ENCODE results near the gene USP17L24. TPM values are rescaled to one million over a fixed set of nuclear protein-coding genes. Genes with fewer than 3 reads are reported as not detected.
"Not testable (repeated sequence)": the region's sequence is repeated elsewhere in the genome, so short reads cannot be mapped to it uniquely, and the experiment has no call there.

USP17L24 gene
- not detected in 2 replicates for polyA plus RNA-seq
- not detected in 2 replicates for polyA minus RNA-seq

- H3K4me2 ChIP-seq (ENCODE audit: low read length); H3K9ac ChIP-seq (ENCODE audit: low read length); H3K9me2 ChIP-seq (ENCODE audit: insufficient read depth, low read length); H3K36me3 ChIP-seq (ENCODE audit: insufficient read depth, low read length); H3K4me3 ChIP-seq (ENCODE audit: low read length); H3K9me3 ChIP-seq (ENCODE audit: low read length); H3K27me3 ChIP-seq (ENCODE audit: insufficient read depth, low read depth, low read length); H2AFZ ChIP-seq (ENCODE audit: low read depth, low read length); H4K20me1 ChIP-seq (ENCODE audit: insufficient read depth); H3F3A ChIP-seq (ENCODE audit: insufficient read depth, low read length, poor library complexity, severe bottlenecking); H3K79me2 ChIP-seq (replicated peaks; ENCODE audit: insufficient read depth, low read length); H3K27ac ChIP-seq (ENCODE audit: low read length): not testable (repeated sequence)
These were observed at the start of gene USP17L24 for GRCh38 chr4:9324865-9325264. Gene USP17L24 (plus strand): TSS chr4:9325165. CDS start chr4:9325165, 0 bp downstream.

- H3K9ac ChIP-seq (ENCODE audit: low read length); H3K36me3 ChIP-seq (ENCODE audit: insufficient read depth, low read length); H2AFZ ChIP-seq (ENCODE audit: low read depth, low read length); H3K79me2 ChIP-seq (replicated peaks; ENCODE audit: insufficient read depth, low read length); H3K27ac ChIP-seq (ENCODE audit: low read length); H3F3A ChIP-seq (ENCODE audit: insufficient read depth, low read length, poor library complexity, severe bottlenecking); H3K9me3 ChIP-seq (ENCODE audit: low read length); H4K20me1 ChIP-seq (ENCODE audit: insufficient read depth); H3K9me2 ChIP-seq (ENCODE audit: insufficient read depth, low read length); H3K4me2 ChIP-seq (ENCODE audit: low read length); H3K4me3 ChIP-seq (ENCODE audit: low read length); H3K27me3 ChIP-seq (ENCODE audit: insufficient read depth, low read depth, low read length): not testable (repeated sequence)
These were observed 774 bp upstream of the USP17L24 start for GRCh38 chr4:9324191-9324590.

GRCh38 chr4:9329611-9330010 is 4.6 kb downstream of the USP17L24 start, which contains the start of gene USP17L25:
Gene USP17L25 (plus strand): TSS chr4:9329911. CDS start chr4:9329911, 0 bp downstream.
- H3K9me2 ChIP-seq (ENCODE audit: insufficient read depth, low read length); H3F3A ChIP-seq (ENCODE audit: insufficient read depth, low read length, poor library complexity, severe bottlenecking); H3K9me3 ChIP-seq (ENCODE audit: low read length); H3K9ac ChIP-seq (ENCODE audit: low read length); H3K4me3 ChIP-seq (ENCODE audit: low read length); H3K27me3 ChIP-seq (ENCODE audit: insufficient read depth, low read depth, low read length); H3K4me2 ChIP-seq (ENCODE audit: low read length); H3K79me2 ChIP-seq (replicated peaks; ENCODE audit: insufficient read depth, low read length); H2AFZ ChIP-seq (ENCODE audit: low read depth, low read length); H4K20me1 ChIP-seq (ENCODE audit: insufficient read depth); H3K36me3 ChIP-seq (ENCODE audit: insufficient read depth, low read length); H3K27ac ChIP-seq (ENCODE audit: low read length): not testable (repeated sequence)

GRCh38 chr4:9334358-9334757 is 9.4 kb downstream of the USP17L24 start, which contains the start of gene USP17L26:
Gene USP17L26 (plus strand): TSS chr4:9334658. CDS start chr4:9334658, 0 bp downstream.
- H4K20me1 ChIP-seq (ENCODE audit: insufficient read depth); H2AFZ ChIP-seq (ENCODE audit: low read depth, low read length); H3K4me3 ChIP-seq (ENCODE audit: low read length); H3F3A ChIP-seq (ENCODE audit: insufficient read depth, low read length, poor library complexity, severe bottlenecking); H3K79me2 ChIP-seq (replicated peaks; ENCODE audit: insufficient read depth, low read length); H3K27me3 ChIP-seq (ENCODE audit: insufficient read depth, low read depth, low read length); H3K27ac ChIP-seq (ENCODE audit: low read length); H3K9me3 ChIP-seq (ENCODE audit: low read length); H3K36me3 ChIP-seq (ENCODE audit: insufficient read depth, low read length); H3K4me2 ChIP-seq (ENCODE audit: low read length); H3K9me2 ChIP-seq (ENCODE audit: insufficient read depth, low read length); H3K9ac ChIP-seq (ENCODE audit: low read length): not testable (repeated sequence)

- not testable (repeated sequence) for H3K36me3 ChIP-seq (ENCODE audit: insufficient read depth, low read length); H3K27me3 ChIP-seq (ENCODE audit: insufficient read depth, low read depth, low read length); H2AFZ ChIP-seq (ENCODE audit: low read depth, low read length); H3K9ac ChIP-seq (ENCODE audit: low read length); H3F3A ChIP-seq (ENCODE audit: insufficient read depth, low read length, poor library complexity, severe bottlenecking); H3K4me3 ChIP-seq (ENCODE audit: low read length); H3K27ac ChIP-seq (ENCODE audit: low read length); H3K9me2 ChIP-seq (ENCODE audit: insufficient read depth, low read length); H3K79me2 ChIP-seq (replicated peaks; ENCODE audit: insufficient read depth, low read length); H3K4me2 ChIP-seq (ENCODE audit: low read length); H4K20me1 ChIP-seq (ENCODE audit: insufficient read depth); H3K9me3 ChIP-seq (ENCODE audit: low read length)
These were observed 14.1 kb downstream of the USP17L24 start, which contains the start of gene USP17L5 for GRCh38 chr4:9339103-9339502. Gene USP17L5 (plus strand): TSS chr4:9339403. CDS start chr4:9339403, 0 bp downstream.

- H2AFZ ChIP-seq (ENCODE audit: low read depth, low read length); H3K79me2 ChIP-seq (replicated peaks; ENCODE audit: insufficient read depth, low read length); H3K9ac ChIP-seq (ENCODE audit: low read length); H3K4me2 ChIP-seq (ENCODE audit: low read length); H4K20me1 ChIP-seq (ENCODE audit: insufficient read depth); H3K9me2 ChIP-seq (ENCODE audit: insufficient read depth, low read length); H3K9me3 ChIP-seq (ENCODE audit: low read length); H3K36me3 ChIP-seq (ENCODE audit: insufficient read depth, low read length); H3F3A ChIP-seq (ENCODE audit: insufficient read depth, low read length, poor library complexity, severe bottlenecking); H3K27ac ChIP-seq (ENCODE audit: low read length); H3K27me3 ChIP-seq (ENCODE audit: insufficient read depth, low read depth, low read length); H3K4me3 ChIP-seq (ENCODE audit: low read length): not testable (repeated sequence)
These were observed 18.9 kb downstream of the USP17L24 start, which contains the start of gene USP17L27 for GRCh38 chr4:9343848-9344247. Gene USP17L27 (plus strand): TSS chr4:9344148. CDS start chr4:9344148, 0 bp downstream.

- H3K79me2 ChIP-seq (replicated peaks; ENCODE audit: insufficient read depth, low read length); H3F3A ChIP-seq (ENCODE audit: insufficient read depth, low read length, poor library complexity, severe bottlenecking); H3K9me3 ChIP-seq (ENCODE audit: low read length); H3K9ac ChIP-seq (ENCODE audit: low read length); H3K9me2 ChIP-seq (ENCODE audit: insufficient read depth, low read length); H3K27ac ChIP-seq (ENCODE audit: low read length); H2AFZ ChIP-seq (ENCODE audit: low read depth, low read length); H4K20me1 ChIP-seq (ENCODE audit: insufficient read depth); H3K4me2 ChIP-seq (ENCODE audit: low read length); H3K36me3 ChIP-seq (ENCODE audit: insufficient read depth, low read length); H3K27me3 ChIP-seq (ENCODE audit: insufficient read depth, low read depth, low read length); H3K4me3 ChIP-seq (ENCODE audit: low read length): not testable (repeated sequence)
These were observed 23.6 kb downstream of the USP17L24 start, which contains the start of gene USP17L28 for GRCh38 chr4:9348593-9348992. Gene USP17L28 (plus strand): TSS chr4:9348893. CDS start chr4:9348893, 0 bp downstream.

GRCh38 chr4:9350866-9351265 is 25.9 kb downstream of the USP17L24 start:
- H3K9me3 ChIP-seq (ENCODE audit: low read length); H4K20me1 ChIP-seq (ENCODE audit: insufficient read depth); H3F3A ChIP-seq (ENCODE audit: insufficient read depth, low read length, poor library complexity, severe bottlenecking); H3K27ac ChIP-seq (ENCODE audit: low read length); H3K36me3 ChIP-seq (ENCODE audit: insufficient read depth, low read length); H3K27me3 ChIP-seq (ENCODE audit: insufficient read depth, low read depth, low read length); H3K4me2 ChIP-seq (ENCODE audit: low read length); H3K79me2 ChIP-seq (replicated peaks; ENCODE audit: insufficient read depth, low read length); H3K4me3 ChIP-seq (ENCODE audit: low read length); H3K9me2 ChIP-seq (ENCODE audit: insufficient read depth, low read length); H3K9ac ChIP-seq (ENCODE audit: low read length); H2AFZ ChIP-seq (ENCODE audit: low read depth, low read length): not testable (repeated sequence)
